Measurements from ENCODE around the gene ZNHIT1.

The ZNHIT1 gene

DNA sequence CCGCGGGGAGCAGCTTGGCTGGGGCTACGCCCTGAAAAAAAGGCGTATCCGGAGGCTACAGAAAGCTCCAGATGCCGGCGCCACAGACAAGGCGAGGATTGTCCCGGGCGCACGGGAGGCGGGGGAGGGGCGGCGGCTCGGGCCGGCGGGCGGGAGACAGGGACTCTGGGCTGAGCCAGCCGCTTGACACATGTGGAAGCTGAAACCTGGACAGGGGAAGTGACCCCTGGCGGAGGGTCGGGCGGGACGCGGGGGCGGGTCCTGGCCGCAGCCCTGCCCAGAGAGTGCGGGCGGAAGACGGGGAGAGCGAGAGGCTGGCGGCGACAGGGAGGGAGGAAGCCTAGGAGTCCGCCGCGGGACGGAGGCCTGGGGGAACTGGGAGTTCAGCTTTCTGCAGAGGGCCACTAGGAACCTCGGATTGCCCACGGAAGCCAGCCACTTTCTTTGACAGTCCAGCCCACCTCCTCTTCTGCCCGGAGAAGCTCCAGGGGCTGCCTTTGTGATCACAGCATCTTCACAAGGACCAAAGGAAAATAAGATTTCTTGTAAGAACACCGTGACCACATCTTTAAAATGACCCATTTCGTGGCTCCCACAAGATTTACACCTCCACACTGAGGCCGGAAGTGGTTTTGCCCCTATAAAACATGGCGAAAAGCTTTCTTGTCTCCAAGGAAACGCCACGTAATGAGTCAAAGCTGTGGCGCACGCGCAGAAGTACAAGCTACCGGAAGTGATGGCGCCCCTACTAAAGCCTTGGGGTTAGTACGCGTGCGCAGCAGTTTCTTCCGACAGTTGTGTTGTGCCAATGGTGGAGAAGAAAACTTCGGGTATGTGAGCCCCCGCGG lies at the start of gene ZNHIT1, which contains the start of gene PLOD3:
Gene ZNHIT1, plus strand, starts transcription at position 778 of the 848 bp plus-strand sequence. Its CDS starts 31 bp downstream, at position 809.
Gene PLOD3, minus strand, starts transcription at position 194 of the 848 bp plus-strand sequence. CDS start 307 bp downstream, outside the sequence.
- Mint-ChIP-seq H3K4me1 (peaks cover 60% of the 10 kb centered on the region), H3K9me3 (no peaks in the 10 kb centered on the region), H3K36me3 (peaks cover 75% of the 10 kb centered on the region), H3K4me3 (peak within 1 kb of the TSS; percentile 98), H3K27ac (peak within 1 kb of the TSS; percentile 97)
- ATAC-seq (peak; percentile 82), DNase-seq (ENCODE audit: low spot score in 2 of 2) (peak; percentile 87 to 97)

DNA sequence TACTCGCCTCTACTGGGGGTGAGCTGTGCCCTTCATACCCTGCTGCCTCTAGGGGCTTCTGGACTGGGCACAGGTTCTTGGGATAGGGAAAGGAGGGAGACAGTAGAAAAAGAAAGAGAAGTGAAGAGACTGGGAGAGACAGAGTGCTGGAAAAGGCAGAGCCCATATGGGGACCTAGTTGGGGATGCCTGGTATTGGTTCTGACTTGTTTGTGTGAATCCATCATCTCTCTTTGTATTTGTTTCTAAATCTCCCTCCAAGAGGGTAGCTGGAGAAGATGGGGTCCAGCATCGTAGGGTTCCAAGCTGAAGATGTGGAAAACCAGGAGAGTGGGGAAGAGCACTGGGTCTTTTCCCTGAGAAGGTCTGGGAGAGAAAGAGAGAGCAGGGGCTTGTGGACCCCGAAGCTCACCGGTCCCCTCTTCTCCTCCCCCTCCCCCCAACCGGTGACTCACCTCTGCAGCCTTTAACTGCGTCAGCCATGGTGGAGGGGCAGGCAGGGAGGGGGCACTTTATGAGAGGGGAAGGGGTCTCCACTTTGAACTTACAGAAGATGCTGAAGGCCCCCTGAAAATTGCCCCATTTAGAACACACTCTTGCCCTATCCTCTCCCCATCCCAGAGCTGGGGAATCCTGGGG lies 49.4 kb upstream of the ZNHIT1 start:
- Mint-ChIP-seq H3K9me3 (no peaks in the 10 kb centered on the region), H3K4me1 (peaks cover 81% of the 10 kb centered on the region), H3K4me3 (peak overlapping the region; percentile 58), H3K27ac (no peak overlapping the region), H3K36me3 (peaks cover 23% of the 10 kb centered on the region)
- ATAC-seq, result no peak
- no peak for DNase-seq (ENCODE audit: low spot score in 2 of 2)

DNA sequence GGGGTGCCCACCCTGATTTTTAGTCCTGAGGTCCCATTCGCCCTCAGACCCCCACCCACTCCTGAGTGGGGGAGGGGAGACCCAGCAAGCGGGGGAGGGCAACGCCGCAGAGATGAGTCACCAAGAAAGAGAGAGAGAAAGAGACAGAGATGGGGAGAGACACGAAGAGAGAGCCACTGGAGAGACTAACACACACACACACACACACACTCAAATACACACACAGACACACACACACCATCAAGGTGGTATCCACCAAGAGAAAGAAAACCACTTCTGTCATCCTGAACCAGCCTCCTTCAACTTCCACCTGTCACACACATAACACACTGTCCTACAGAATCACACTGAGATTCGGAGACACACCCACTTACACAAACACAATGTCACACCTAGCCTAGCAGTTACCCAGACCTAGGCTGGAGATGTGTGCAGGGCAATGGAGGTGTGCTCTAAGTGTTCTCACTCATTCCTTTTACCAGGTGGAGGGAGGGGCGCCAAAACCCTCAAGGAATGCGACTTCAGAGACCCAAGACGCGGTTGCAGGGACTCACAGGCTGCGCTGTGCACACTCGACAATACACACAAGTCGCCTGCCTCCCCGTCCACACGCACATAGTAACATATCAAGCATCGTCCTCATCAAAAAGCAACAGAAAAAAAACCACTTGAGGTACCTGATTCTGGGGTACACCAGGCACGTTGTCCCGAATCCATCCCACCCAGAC lies 48.7 kb upstream of the ZNHIT1 start:
- DNase-seq (ENCODE audit: low spot score in 2 of 2) (no peak), ATAC-seq (peak; percentile 2)
- Mint-ChIP-seq H3K4me1 (peaks cover 89% of the 10 kb centered on the region), H3K36me3 (peaks cover 21% of the 10 kb centered on the region), H3K4me3 (peak overlapping the region; percentile 58), H3K9me3 (no peaks in the 10 kb centered on the region), H3K27ac (no peak overlapping the region)

DNA sequence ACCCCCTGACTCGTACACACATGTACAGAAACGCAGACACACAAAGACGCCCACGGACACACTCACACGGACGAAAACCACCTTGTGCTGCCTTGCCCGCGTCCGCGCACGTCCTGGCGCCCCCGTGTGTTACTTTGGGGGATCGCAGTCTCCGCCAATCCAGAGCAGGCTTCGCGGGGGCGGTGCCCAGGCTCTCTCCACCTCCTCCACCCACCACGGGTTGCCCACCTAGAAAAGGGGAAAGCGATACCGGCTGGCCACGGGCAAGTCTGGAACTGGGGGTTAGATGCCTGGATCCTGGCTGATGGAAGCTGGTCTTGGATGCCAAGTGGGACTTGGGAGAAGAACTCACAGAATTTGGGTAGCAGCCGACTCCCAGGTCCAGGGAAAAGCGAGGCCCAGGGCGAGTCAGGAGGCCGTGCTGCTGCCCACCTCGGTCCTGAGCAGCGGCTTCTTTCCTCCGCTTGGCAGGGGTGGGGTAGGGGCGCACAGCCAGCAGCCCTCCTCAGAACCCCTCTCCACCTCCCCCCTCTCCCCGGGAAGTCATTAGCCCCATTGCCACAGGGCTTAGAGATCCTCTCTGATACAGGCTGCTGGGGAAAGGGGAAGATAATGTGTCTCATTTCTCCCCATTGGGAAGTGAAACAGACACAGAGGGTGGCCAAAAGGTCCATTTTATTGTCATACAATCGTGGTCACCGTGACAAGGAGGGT lies 48.0 kb upstream of the ZNHIT1 start:
- peak; percentile 55 for ATAC-seq
- DNase-seq (ENCODE audit: low spot score in 2 of 2), result peak; percentile 84 to 94
- Mint-ChIP-seq H3K27ac (no peak overlapping the region), H3K4me1 (peaks cover 90% of the 10 kb centered on the region), H3K4me3 (peak overlapping the region; percentile 58), H3K9me3 (no peaks in the 10 kb centered on the region), H3K36me3 (peaks cover 17% of the 10 kb centered on the region)

DNA sequence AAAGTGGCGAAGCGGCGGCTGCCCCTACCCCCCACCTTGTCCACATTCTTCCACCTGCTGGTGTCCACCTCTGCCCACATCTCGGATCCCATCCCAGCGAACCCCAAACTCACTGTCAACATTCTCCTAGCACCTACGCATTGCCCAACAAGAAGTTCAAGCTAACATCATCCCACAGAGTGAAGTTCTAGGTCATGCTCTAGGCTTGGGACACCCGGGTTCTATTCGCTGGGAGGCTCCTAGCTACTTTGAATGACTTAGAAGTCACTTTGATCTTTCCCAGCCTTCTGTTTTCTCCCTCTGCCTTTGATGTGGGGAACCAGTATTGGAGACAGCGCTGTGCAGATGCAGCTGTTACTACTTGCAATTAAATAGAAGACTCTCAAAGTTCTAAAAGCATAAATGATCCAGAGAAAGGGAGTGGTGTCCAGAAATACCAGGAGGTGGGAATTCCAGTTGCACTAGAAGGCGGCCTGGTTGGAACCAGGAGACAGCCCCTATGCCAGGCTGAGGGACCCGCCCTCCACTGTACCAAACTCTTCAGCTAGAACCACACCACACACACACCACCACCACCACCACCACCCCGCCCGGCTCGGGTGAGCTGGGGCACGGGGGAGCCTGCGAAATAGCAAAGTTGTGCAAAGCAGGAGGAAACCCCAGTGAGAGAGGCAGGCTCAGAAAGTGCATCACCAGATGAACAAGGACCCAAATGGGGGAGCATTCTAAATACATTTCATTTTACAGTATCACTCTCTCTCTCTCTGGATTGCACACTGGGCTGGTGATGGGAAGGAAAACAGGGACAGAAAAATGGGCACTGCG lies 47.1 kb upstream of the ZNHIT1 start:
- H3K4me1 Mint-ChIP-seq, result peaks cover 85% of the 10 kb centered on the region
- H3K9me3 Mint-ChIP-seq, result no peaks in the 10 kb centered on the region
- peak overlapping the region; percentile 34 for H3K4me3 Mint-ChIP-seq
- no peak overlapping the region for H3K27ac Mint-ChIP-seq
- DNase-seq (ENCODE audit: low spot score in 2 of 2), result no peak
- peaks cover 8% of the 10 kb centered on the region for H3K36me3 Mint-ChIP-seq
- no peak for ATAC-seq

DNA sequence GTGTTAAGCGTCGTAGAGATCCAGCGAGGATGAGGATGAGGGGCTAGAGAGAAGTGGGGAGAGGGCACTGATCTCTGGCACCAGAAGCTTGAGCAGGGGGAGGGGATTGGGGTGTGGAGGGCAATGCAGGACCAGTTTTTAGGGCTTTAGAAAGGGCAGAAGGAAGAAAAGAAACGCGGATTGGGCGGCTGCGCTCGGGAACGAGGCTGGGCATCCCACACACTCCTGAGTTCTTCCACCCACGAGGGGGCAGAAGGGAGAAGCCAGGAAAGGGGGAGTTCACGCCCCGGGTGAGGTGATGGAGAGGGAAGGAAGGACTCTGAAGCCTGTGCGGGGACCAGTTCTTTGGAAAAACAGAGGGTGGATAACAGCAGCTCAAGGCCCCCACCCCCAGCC lies 46.5 kb upstream of the ZNHIT1 start:
- no peak for ATAC-seq
- Mint-ChIP-seq H3K36me3 (peaks cover 6% of the 10 kb centered on the region), H3K4me1 (peaks cover 79% of the 10 kb centered on the region), H3K27ac (no peak overlapping the region), H3K4me3 (peak overlapping the region; percentile 34), H3K9me3 (no peaks in the 10 kb centered on the region)
- DNase-seq (ENCODE audit: low spot score in 2 of 2), result no peak

DNA sequence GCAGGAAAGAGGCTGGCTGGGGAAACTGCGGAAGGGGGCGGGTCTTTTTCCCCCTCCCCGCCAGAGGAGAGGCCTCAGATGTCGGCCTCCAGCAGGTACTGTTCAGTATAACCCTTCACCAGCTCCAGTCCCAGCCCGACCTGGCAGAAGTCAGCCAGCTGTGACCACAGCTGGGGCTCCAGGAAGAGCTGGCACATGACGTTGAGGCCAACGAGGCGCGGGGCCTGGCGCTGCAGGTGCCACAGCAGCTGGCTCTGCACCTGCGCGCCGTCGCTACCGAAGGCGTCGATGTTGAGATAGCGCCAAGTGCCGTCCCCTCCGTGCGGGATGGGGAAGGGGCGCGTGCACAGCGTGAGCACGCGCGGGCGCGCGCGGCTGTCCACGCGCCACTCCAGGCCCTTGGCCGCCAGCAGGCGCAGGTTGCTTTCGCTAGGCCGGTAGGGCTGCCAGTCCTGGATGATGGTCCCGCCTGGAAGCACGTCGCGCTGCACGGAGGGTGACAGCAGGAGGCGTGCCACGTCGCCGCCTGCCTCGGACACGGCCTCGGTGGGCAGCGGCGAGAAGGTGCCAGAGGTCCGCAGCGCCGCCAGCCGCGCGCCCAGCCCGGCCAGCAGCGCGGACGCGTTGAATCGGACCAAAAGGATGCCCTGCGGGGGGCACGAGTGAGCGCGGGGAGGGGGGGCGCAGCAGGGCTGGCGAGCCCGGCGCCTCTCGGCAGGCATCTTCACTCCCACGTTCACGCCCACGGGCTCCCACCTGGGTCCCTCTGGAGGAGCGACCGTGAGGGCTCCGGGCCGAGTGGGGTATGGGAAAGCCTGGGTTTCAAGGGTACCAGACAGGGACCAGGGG lies 45.7 kb upstream of the ZNHIT1 start:
- Mint-ChIP-seq H3K27ac (no peak overlapping the region), H3K4me1 (peaks cover 72% of the 10 kb centered on the region), H3K9me3 (no peaks in the 10 kb centered on the region), H3K36me3 (peaks cover 6% of the 10 kb centered on the region), H3K4me3 (peak overlapping the region; percentile 60)
- no peak for ATAC-seq
- no peak for DNase-seq (ENCODE audit: low spot score in 2 of 2)

DNA sequence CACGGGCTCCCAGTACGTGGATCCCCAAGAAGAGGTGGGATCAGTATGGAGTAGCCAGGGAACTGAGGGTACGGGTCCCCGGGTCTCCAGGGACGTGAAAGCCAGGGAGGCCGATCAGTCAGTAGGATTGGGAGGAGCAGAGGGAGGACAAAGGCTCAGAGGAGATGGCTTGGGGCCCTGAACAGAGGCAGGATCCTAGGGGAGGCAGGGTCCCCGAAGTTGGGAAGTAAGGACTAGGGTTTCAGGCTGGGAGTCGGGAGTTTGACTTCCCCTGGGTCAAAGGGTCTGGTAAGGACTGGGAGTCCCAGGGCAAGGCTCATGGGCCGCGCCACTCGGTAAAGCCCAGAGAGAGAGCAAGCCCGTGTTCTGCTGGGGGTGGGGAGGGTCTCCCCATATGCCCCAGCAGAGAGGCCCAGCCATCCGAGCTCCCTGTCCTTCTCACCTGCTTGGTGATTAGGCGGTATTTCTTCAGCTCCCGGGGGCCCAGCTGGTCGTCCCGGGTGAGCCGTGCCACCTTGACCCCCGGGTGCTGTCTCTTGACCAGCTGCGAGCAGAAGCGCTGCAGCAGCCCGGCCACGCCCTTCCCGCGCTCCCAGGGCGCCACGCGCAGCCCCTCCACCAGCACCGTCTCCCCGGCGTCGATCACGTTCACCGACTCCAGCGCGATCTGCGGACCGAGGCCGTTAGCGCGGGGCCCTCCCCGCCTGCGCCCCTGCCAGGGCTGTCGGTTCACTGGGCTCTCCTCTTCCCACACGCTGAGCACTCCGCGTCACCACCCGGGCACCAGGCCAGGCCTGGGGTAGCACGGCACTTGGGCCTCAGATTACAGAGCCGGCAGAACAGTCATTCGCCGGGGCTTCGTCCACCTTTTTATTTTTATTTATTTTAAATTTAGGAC lies 44.9 kb upstream of the ZNHIT1 start:
- H3K4me1 Mint-ChIP-seq, result peaks cover 65% of the 10 kb centered on the region
- DNase-seq (ENCODE audit: low spot score in 2 of 2) (no peak), ATAC-seq (peak; percentile 34)
- H3K9me3 Mint-ChIP-seq, result no peaks in the 10 kb centered on the region
- H3K27ac Mint-ChIP-seq, result no peak overlapping the region
- peaks cover 6% of the 10 kb centered on the region for H3K36me3 Mint-ChIP-seq
- peak overlapping the region; percentile 60 for H3K4me3 Mint-ChIP-seq

DNA sequence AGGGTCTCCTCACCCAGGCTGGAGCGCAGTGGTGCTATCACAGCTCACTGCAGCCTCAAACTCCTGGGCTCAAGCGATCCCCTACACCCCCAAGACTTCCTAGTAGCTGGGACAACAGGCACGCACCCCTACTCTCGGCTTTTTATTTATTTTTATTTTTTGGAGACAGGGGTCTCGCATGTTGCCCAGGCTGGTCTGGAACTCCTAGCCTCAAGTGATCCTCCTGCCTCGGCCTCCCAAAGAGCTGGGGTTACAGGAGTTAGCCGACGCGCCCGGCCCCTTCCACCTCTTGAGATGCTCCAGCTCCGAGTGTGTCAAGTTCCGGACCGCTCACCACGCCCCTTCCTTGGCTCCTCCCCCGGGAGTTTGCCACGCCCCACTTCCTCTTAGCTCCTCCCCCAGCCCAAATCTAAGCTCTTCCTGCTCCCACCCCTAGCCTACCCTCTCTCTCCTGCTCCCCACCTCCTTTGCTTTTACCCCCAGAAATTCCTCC lies 44.2 kb upstream of the ZNHIT1 start:
- Mint-ChIP-seq H3K36me3 (peaks cover 6% of the 10 kb centered on the region), H3K9me3 (no peaks in the 10 kb centered on the region), H3K27ac (no peak overlapping the region), H3K4me1 (peaks cover 59% of the 10 kb centered on the region), H3K4me3 (peak overlapping the region; percentile 60)
- peak; percentile 59 to 90 for DNase-seq (ENCODE audit: low spot score in 2 of 2)
- peak; percentile 70 for ATAC-seq

DNA sequence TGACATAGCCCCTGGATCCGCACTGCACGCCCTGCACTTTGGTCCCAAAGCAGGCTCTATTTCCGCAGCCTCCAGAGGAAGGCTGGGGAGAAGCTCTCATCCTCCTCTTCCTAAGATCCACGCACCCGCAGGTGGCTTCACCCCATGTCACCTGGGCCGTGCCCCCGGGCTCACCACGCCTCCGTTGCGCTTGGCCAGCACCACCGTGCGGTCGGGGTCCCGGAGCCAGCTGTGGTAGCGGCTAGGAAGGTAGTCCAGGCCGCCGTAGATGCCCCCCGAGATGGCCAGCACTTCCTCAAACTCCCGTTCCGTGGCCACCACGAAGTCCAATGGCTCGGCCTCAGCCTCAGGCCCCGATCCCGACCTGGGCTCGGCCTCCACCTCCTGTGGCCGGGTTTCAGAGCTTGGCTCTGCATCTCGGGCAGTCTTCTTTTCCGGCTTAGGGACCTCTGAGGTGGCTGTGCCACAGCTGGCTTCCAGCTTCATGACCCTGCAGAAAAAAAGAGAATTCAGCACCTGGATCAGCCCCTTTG lies 43.6 kb upstream of the ZNHIT1 start:
- peak overlapping the region; percentile 60 for H3K4me3 Mint-ChIP-seq
- ATAC-seq, result no peak
- no peak overlapping the region for H3K27ac Mint-ChIP-seq
- H3K4me1 Mint-ChIP-seq, result peaks cover 59% of the 10 kb centered on the region
- peaks cover 6% of the 10 kb centered on the region for H3K36me3 Mint-ChIP-seq
- no peaks in the 10 kb centered on the region for H3K9me3 Mint-ChIP-seq
- no peak for DNase-seq (ENCODE audit: low spot score in 2 of 2)

DNA sequence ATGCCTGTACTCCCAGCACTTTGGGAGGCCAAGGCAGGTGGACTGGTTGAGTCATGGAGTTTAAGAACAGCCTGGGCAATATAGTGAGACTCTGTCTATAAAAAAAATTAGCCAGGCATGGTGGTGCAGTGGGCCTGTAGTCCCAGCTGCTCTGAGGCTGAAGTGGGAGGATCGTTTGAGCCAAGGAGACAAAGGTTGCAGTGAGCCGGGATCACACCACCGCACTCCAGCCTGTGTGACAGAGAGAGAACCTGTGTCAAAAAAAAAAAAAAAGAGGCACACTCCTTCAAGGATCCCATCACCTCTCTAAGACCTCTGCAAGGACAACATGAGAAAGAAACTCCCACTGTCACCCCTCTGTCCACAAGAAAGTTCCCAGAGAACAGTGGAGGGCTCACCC lies 42.3 kb upstream of the ZNHIT1 start:
- H3K36me3 Mint-ChIP-seq, result no peaks in the 10 kb centered on the region
- no peak for ATAC-seq
- no peak overlapping the region for H3K27ac Mint-ChIP-seq
- no peak for DNase-seq (ENCODE audit: low spot score in 2 of 2)
- no peak overlapping the region for H3K4me3 Mint-ChIP-seq
- peaks cover 54% of the 10 kb centered on the region for H3K4me1 Mint-ChIP-seq
- H3K9me3 Mint-ChIP-seq, result no peaks in the 10 kb centered on the region

DNA sequence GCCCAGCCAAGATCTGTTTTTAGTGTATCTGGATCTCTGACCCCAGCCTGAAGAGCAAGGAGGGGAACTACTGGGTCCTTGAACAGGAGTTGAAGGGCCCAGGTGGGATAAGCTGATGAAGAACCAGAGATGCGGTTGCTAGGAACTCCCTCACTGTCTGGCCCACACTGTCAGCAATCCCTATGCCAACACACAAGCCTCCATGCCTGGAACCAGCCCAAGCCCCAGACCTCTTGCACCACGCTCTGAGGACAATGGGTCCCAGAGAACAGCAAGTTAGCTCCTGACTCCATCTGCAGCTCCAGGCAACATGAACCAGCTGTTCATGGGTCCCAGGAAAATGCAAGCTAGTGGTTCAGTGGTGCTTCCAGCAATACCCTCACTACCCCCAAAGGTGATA lies 40.3 kb upstream of the ZNHIT1 start:
- DNase-seq (ENCODE audit: low spot score in 2 of 2), result no peak
- ATAC-seq, result no peak
- H3K4me3 Mint-ChIP-seq, result no peak overlapping the region
- no peaks in the 10 kb centered on the region for H3K9me3 Mint-ChIP-seq
- H3K27ac Mint-ChIP-seq, result no peak overlapping the region
- H3K36me3 Mint-ChIP-seq, result no peaks in the 10 kb centered on the region
- H3K4me1 Mint-ChIP-seq, result peaks cover 40% of the 10 kb centered on the region

Measured in stimulated activated effector memory CD8-positive, alpha-beta T cell treated with anti-CD3 and anti-CD28 coated beads, Interleukin-12 subunit alpha, Interleukin-12 subunit beta, amount 100 ng/mL, for 72 hours (primary cell).